RWPE2 (cell line): Measurements from ENCODE around the gene STXBP5L.
"Not testable (repeated sequence)": the region's sequence is repeated elsewhere in the genome, so short reads cannot be mapped to it uniquely, and the experiment has no call there.

Experiments used
- ATAC-seq: fragments of 200-7000 bp; cut with Tn5 transposase; 3 replicates; pipeline ENCODE4 v1.9.1; 2021; ENCODE audit warnings: low read depth
- DNase-seq: peaks from one replicate; pipeline ENCODE4 v3.0.0-alpha.2; 2020; ENCODE audit warnings: low spot score
- H3K27ac ChIP-seq: fragments of 450-650 bp; 2 replicates; pipeline ENCODE4 v1.5.1; 2017; ENCODE audit warnings: mild to moderate bottlenecking; ENCODE audit not compliant: poor library complexity, severe bottlenecking
- H3K27me3 ChIP-seq: fragments of 250-450 bp; sonication (Bioruptor Pico); 2 replicates; pipeline ENCODE4 v1.5.1; 2021; ENCODE audit warnings: mild to moderate bottlenecking, moderate library complexity; ENCODE audit not compliant: insufficient read depth, poor library complexity, severe bottlenecking
- H3K36me3 ChIP-seq: fragments of 250-450 bp; sonication (Bioruptor Pico); 2 replicates; pipeline ENCODE4 v1.5.1; 2020; ENCODE audit warnings: low read depth, mild to moderate bottlenecking, moderate library complexity
- H3K4me1 ChIP-seq: fragments of 250-450 bp; sonication (Bioruptor Pico); 2 replicates; pipeline ENCODE4 v1.5.1; 2021; ENCODE audit warnings: mild to moderate bottlenecking, moderate library complexity; ENCODE audit not compliant: insufficient read depth, poor library complexity, severe bottlenecking
- H3K4me3 ChIP-seq: fragments of 250-450 bp; sonication (Bioruptor Pico); 2 replicates; pipeline ENCODE4 v1.5.1; 2021; ENCODE audit warnings: mild to moderate bottlenecking, moderate library complexity; ENCODE audit not compliant: severe bottlenecking
- H3K9me3 ChIP-seq: fragments of 250-450 bp; sonication (Bioruptor Pico); 2 replicates; pipeline ENCODE4 v1.5.1; 2021; ENCODE audit warnings: mild to moderate bottlenecking, moderate library complexity; ENCODE audit not compliant: severe bottlenecking
- TF ChIP-seq, protein P1 (sequence below): fragments of 450-650 bp; IDR thresholded peaks from one replicate; pipeline ENCODE4 v1.5.1; 2017; ENCODE audit warnings: mild to moderate bottlenecking, moderate library complexity; ENCODE audit not compliant: poor library complexity, severe bottlenecking

Gene STXBP5L

DNA sequence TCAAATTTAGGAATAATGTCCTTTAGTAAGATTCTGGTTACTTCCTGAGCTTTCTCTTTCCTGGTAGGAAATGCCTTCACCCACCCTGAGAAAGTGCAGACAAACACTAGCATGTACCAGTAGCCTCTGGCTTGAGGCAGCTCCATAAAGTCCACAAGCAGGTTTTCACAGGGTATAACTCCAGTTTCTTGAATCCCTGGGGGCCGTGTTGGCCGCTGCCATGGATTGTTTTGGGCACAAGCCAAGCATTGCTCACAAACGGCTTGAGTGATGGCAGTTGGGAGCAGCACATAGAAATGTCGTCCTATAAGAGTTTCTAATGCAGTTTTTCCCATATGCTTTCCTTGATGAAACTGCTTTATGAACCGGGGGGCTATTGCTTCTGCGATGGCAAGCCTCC, 164.1 kb downstream of the STXBP5L start:
- H3K27ac ChIP-seq: no peak overlapping the region
- H3K36me3 ChIP-seq: no peaks in the 10 kb centered on the region
- ATAC-seq (no peak), DNase-seq (no peak)
- TF ChIP-seq, protein P1, sequence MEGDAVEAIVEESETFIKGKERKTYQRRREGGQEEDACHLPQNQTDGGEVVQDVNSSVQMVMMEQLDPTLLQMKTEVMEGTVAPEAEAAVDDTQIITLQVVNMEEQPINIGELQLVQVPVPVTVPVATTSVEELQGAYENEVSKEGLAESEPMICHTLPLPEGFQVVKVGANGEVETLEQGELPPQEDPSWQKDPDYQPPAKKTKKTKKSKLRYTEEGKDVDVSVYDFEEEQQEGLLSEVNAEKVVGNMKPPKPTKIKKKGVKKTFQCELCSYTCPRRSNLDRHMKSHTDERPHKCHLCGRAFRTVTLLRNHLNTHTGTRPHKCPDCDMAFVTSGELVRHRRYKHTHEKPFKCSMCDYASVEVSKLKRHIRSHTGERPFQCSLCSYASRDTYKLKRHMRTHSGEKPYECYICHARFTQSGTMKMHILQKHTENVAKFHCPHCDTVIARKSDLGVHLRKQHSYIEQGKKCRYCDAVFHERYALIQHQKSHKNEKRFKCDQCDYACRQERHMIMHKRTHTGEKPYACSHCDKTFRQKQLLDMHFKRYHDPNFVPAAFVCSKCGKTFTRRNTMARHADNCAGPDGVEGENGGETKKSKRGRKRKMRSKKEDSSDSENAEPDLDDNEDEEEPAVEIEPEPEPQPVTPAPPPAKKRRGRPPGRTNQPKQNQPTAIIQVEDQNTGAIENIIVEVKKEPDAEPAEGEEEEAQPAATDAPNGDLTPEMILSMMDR: no peak
- H3K9me3 ChIP-seq: no peaks in the 10 kb centered on the region
- no peaks in the 10 kb centered on the region for H3K4me1 ChIP-seq
- no peak overlapping the region for H3K4me3 ChIP-seq
- H3K27me3 ChIP-seq: no peaks in the 10 kb centered on the region

DNA sequence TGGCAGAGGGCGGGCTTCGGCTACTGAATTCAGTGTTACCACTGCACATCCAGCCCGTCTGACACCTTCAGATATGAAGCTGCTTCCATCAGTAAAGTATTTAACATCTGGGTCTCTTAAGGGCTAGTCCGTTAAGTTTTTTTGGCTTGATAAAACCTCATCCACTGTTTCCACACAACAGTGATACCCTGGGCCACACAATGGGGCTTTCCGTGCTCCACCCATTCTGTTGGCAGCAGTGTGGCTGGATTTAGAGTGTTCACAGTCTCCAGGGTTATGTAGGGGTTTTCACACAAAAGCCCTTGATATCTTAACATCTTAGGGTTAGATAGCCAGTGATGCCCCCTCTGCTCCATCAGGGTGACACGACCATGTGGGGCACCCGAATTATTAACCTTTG, 165.0 kb downstream of the STXBP5L start:
- no peak for ATAC-seq
- H3K27me3 ChIP-seq: no peaks in the 10 kb centered on the region
- no peaks in the 10 kb centered on the region for H3K36me3 ChIP-seq
- no peak overlapping the region for H3K4me3 ChIP-seq
- no peak overlapping the region for H3K27ac ChIP-seq
- TF ChIP-seq, protein P1: no peak
- H3K4me1 ChIP-seq: no peaks in the 10 kb centered on the region
- no peak for DNase-seq
- no peaks in the 10 kb centered on the region for H3K9me3 ChIP-seq

DNA sequence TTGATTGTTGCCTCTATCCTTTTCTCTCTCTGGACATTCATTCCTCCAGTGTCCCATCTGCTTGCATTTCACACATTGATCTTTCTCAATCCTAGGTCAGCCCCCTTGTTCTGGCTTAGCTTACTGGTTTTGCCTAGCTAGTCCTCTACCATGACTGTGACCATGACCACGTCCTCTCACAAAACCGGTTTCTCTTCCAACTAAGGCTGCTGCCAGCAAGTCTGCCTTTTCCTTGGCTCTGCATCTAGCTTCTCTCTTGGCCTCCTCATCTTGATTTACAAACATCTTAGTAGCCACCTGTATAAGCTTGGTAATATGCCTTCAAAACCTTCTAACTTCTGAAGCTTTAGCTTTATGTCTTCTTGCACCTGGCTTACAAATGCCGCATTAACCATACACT, 167.2 kb downstream of the STXBP5L start:
- TF ChIP-seq, protein P1: no peak
- DNase-seq (no peak), ATAC-seq (no peak)
- no peaks in the 10 kb centered on the region for H3K36me3 ChIP-seq
- no peaks in the 10 kb centered on the region for H3K4me1 ChIP-seq
- no peak overlapping the region for H3K4me3 ChIP-seq
- no peak overlapping the region for H3K27ac ChIP-seq
- no peaks in the 10 kb centered on the region for H3K9me3 ChIP-seq
- no peaks in the 10 kb centered on the region for H3K27me3 ChIP-seq

DNA sequence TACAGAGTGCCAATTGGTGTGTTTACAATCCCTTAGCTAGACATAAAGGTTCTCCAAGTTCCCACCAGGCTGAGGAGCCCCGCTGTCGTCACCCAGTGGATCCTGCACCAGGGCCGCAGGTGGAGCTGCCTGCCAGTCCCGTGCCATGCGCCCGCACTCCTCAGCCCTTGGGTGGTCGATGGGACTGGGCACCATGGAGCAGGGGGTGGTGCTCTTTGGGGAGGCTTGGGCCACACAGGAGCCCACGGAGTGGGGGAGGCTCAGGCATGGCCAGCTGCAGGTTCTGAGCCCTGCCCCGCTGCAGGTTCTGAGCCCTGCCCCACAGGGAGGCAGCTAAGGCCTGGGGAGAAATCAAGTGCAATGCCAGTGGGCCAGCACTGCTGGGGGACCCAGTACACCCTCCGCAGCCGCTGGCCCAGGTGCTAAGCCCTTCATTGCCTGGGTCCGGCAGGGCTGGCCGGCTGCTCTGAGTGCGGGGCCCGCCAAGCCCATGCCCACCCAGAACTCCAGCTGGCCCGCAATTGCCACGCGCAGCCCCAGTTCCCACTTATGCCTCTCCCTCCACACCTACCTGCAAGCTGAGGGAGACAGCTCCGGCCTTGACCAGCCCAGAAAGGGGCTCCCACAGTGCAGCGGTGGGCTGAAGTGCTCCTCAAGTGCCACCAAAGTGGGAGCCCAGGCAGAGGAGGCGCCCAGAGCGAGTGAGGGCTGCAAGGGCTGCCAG, 170.5 kb downstream of the STXBP5L start:
- H3K36me3 ChIP-seq, H3K4me3 ChIP-seq, ATAC-seq, H3K4me1 ChIP-seq, H3K9me3 ChIP-seq, H3K27ac ChIP-seq, DNase-seq, H3K27me3 ChIP-seq: not testable (repeated sequence)

DNA sequence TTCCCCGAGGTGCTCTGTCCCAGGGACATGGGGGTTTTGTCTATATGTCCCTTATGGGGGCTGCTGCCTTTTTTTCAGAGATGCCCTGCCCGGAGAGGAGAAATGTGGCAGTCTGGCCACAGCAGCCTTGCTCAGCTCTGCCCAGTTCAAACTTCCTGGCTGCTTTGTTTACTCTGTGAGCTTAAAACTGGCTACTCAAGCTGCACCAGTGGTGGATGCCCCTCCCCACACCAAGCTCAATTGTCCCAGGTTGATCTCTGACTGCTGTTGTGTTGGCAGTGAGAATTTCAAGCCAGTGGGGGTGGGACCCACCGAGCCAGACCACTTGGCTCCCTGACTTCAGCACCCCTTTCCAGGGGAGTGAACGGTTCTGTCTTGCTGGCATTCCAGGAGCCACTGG, 188.9 kb downstream of the STXBP5L start:
- ATAC-seq (no peak), DNase-seq (no peak)
- Histone ChIP-seq H3K27me3 (no peaks in the 10 kb centered on the region), H3K4me1 (no peaks in the 10 kb centered on the region), H3K27ac (no peak overlapping the region), H3K4me3 (no peak overlapping the region), H3K36me3 (no peaks in the 10 kb centered on the region), H3K9me3 (no peaks in the 10 kb centered on the region)
- TF ChIP-seq, protein P1: no peak

DNA sequence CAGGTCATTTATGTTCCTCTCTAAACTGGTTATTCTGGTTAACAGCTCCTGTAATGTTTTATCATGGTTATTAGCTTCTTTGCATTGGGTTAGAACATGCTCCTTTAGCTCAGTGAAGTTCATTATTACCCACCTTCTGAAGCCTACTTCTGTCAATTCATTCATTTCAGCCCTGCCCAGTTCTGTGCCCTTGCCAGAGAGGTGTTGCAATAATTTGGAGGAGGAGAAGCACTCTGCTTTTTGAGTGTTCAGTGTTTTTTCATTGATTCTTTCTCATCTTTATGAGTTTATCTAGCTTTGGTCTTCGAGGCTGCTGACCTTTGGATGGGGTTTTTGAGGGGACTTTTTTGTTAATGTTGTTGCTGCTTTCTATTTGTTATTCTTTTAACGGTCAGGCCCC, 203.1 kb downstream of the STXBP5L start:
- not testable (repeated sequence) for H3K36me3 ChIP-seq, H3K9me3 ChIP-seq, H3K27me3 ChIP-seq, H3K27ac ChIP-seq, ATAC-seq, H3K4me1 ChIP-seq, H3K4me3 ChIP-seq, DNase-seq
